WTC11 (cell line): ENCODE results near the gene CHST11. TPM values are rescaled to one million over a fixed set of nuclear protein-coding genes. Genes with fewer than 3 reads are reported as not detected.
"Not testable (repeated sequence)": the region's sequence is repeated elsewhere in the genome, so short reads cannot be mapped to it uniquely, and the experiment has no call there.

ENCODE experiments used
- ATAC-seq: fragments of 200-7000 bp; cut with Tn5 transposase; 2 replicates; pipeline ENCODE4 v1.10.0; 2021; ENCODE audit warnings: mild to moderate bottlenecking, moderate library complexity
- CTCF ChIA-PET: fragments of 300-600 bp; sonication (Branson Sonifier 250); formaldehyde crosslinking; loops from one replicate; lab custom pipeline; 2021; ENCODE audit warnings: antibody characterized with exemption; lab: Charles Lee
- POLR2A ChIA-PET: fragments of 350-600 bp; sonication (Branson Sonifier 250); formaldehyde crosslinking; loops from one replicate; lab custom pipeline; 2021; ENCODE audit warnings: antibody characterized with exemption; lab: Charles Lee
- DNase-seq: peaks from one replicate; pipeline ENCODE4 v3.0.0; 2021; ENCODE audit warnings: low spot score
- H3K27ac Mint-ChIP-seq: 2 replicates; pipeline ENCODE4 v1.8.0; 2021; ENCODE audit warnings: mixed read lengths
- H3K27me3 Mint-ChIP-seq: 2 replicates; pipeline ENCODE4 v1.8.0; 2021; ENCODE audit warnings: low read depth, mild to moderate bottlenecking, moderate library complexity, mixed read lengths
- H3K36me3 Mint-ChIP-seq: 2 replicates; pipeline ENCODE4 v1.8.0; 2021; ENCODE audit warnings: mixed read lengths
- H3K4me1 Mint-ChIP-seq: 2 replicates; pipeline ENCODE4 v1.8.0; 2022; ENCODE audit warnings: mixed read lengths
- H3K4me3 Mint-ChIP-seq: 2 replicates; pipeline ENCODE4 v1.8.0; 2021; ENCODE audit warnings: mild to moderate bottlenecking, moderate library complexity, mixed read lengths
- H3K9me3 Mint-ChIP-seq: 2 replicates; pipeline ENCODE4 v1.8.0; 2021; ENCODE audit warnings: mixed read lengths
- CREB1 ChIP-seq: sonication (generic); formaldehyde crosslinking; IDR thresholded peaks from 2 replicates; pipeline ENCODE4 v1.8.0; 2023; ENCODE audit warnings: mild to moderate bottlenecking, missing genetic modification reagents
- ELF4 ChIP-seq: sonication (generic); formaldehyde crosslinking; IDR thresholded peaks from 2 replicates; pipeline ENCODE4 v1.8.1; 2022; ENCODE audit warnings: low read depth, mild to moderate bottlenecking, moderate library complexity, missing genetic modification reagents
- ETV6 ChIP-seq: sonication (generic); formaldehyde crosslinking; IDR thresholded peaks from 2 replicates; pipeline ENCODE4 v1.8.1; 2022; ENCODE audit warnings: mild to moderate bottlenecking, missing genetic modification reagents
- FOXP1 ChIP-seq: sonication (generic); formaldehyde crosslinking; IDR thresholded peaks from 2 replicates; pipeline ENCODE4 v1.8.0; 2022; ENCODE audit warnings: missing genetic modification reagents, mild to moderate bottlenecking, moderate library complexity, borderline replicate concordance
- JUN ChIP-seq: sonication (generic); formaldehyde crosslinking; IDR thresholded peaks from 2 replicates; pipeline ENCODE4 v1.8.0; 2023; ENCODE audit warnings: mild to moderate bottlenecking, missing genetic modification reagents
- RORB ChIP-seq: fragments of 250-450 bp; sonication (Bioruptor Pico); IDR thresholded peaks from 2 replicates; pipeline ENCODE4 v1.9.0; 2021; ENCODE audit warnings: mild to moderate bottlenecking
- TEAD1 ChIP-seq: sonication (generic); formaldehyde crosslinking; IDR thresholded peaks from 2 replicates; pipeline ENCODE4 v1.8.0; 2022; ENCODE audit warnings: mild to moderate bottlenecking, missing genetic modification reagents
- ZBTB21 ChIP-seq: sonication (generic); formaldehyde crosslinking; IDR thresholded peaks from 2 replicates; pipeline ENCODE4 v1.8.1; 2023; ENCODE audit warnings: mild to moderate bottlenecking, missing genetic modification reagents, borderline replicate concordance
- ZNF317 ChIP-seq: sonication (generic); formaldehyde crosslinking; IDR thresholded peaks from 2 replicates; pipeline ENCODE4 v1.8.1; 2023; ENCODE audit warnings: low read depth, mild to moderate bottlenecking, moderate library complexity, missing genetic modification reagents, borderline replicate concordance
- ZNF423 ChIP-seq: fragments of 250-450 bp; sonication (Bioruptor Pico); IDR thresholded peaks from 2 replicates; pipeline ENCODE4 v2.1.2; 2022; ENCODE audit warnings: mild to moderate bottlenecking, moderate library complexity
- ZNF532 ChIP-seq: fragments of 250-450 bp; sonication (Bioruptor Pico); IDR thresholded peaks from 2 replicates; pipeline ENCODE4 v1.9.0; 2021; ENCODE audit warnings: mild to moderate bottlenecking, borderline replicate concordance
- ZNF671 ChIP-seq: fragments of 250-450 bp; sonication (Bioruptor Pico); IDR thresholded peaks from 2 replicates; pipeline ENCODE4 v1.8.0; 2021; ENCODE audit warnings: mild to moderate bottlenecking
- total RNA-seq: library from RNA; stranded (reverse); gene quantifications from 3 replicates; pipeline ENCODE4 v1.2.3, GENCODE V29; 2021
- TF ChIP-seq, protein P1 (sequence below): sonication (generic); formaldehyde crosslinking; conservative IDR thresholded peaks from 2 replicates; pipeline ENCODE4 v1.8.1; 2023; ENCODE audit warnings: mild to moderate bottlenecking, low read depth, missing genetic modification reagents, moderate library complexity
- TF ChIP-seq, protein P2 (sequence below): sonication (generic); formaldehyde crosslinking; IDR thresholded peaks from 2 replicates; pipeline ENCODE4 v1.8.1; 2022; ENCODE audit warnings: low read depth, mild to moderate bottlenecking, moderate library complexity, missing genetic modification reagents, borderline replicate concordance
- TF ChIP-seq, protein P3 (sequence below): sonication (generic); formaldehyde crosslinking; IDR thresholded peaks from 2 replicates; pipeline ENCODE4 v1.8.1; 2022; ENCODE audit warnings: mild to moderate bottlenecking, moderate library complexity, missing genetic modification reagents

Gene CHST11
- total RNA-seq, 1 experiment from 2014 or later, result 24.2 TPM

DNA sequence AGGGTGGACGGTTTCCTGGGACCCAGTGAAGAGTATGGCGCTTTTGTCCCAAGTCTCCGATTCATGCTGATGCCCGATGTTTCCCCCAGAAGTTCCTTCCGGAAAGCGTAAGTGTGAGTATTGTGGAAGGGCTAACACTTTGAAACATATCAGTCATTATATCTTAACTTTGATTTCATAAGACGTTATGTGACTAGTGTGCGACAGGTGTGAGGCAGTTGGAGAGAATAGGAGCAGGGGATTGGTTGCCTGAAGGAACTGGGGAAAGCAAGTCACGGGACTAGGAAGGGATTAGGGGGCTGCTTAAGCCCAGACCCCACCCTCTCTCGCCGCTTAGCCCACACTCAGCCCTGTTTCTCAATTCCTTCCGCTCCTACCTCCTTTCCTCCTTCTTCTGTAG lies 154.9 kb downstream of the CHST11 start:
- H3K9me3 Mint-ChIP-seq, result peaks cover 5% of the 10 kb centered on the region
- no peaks in the 10 kb centered on the region for H3K27me3 Mint-ChIP-seq
- 0 out of 2 replicates have a peak, but pooled peaks cover 4% of the 10 kb centered on the region for H3K4me1 Mint-ChIP-seq
- H3K36me3 Mint-ChIP-seq, result peaks cover 6% of the 10 kb centered on the region; the same call in 1 of the 2 replicates
- CTCF ChIA-PET, result no interaction called here
- no peak for ATAC-seq
- H3K4me3 Mint-ChIP-seq, result no peak overlapping the region
- no peak for TF ChIP-seq ELF4
- TF ChIP-seq ZNF671 (CRISPR knock-in tag), result no peak
- TF ChIP-seq, protein P1, sequence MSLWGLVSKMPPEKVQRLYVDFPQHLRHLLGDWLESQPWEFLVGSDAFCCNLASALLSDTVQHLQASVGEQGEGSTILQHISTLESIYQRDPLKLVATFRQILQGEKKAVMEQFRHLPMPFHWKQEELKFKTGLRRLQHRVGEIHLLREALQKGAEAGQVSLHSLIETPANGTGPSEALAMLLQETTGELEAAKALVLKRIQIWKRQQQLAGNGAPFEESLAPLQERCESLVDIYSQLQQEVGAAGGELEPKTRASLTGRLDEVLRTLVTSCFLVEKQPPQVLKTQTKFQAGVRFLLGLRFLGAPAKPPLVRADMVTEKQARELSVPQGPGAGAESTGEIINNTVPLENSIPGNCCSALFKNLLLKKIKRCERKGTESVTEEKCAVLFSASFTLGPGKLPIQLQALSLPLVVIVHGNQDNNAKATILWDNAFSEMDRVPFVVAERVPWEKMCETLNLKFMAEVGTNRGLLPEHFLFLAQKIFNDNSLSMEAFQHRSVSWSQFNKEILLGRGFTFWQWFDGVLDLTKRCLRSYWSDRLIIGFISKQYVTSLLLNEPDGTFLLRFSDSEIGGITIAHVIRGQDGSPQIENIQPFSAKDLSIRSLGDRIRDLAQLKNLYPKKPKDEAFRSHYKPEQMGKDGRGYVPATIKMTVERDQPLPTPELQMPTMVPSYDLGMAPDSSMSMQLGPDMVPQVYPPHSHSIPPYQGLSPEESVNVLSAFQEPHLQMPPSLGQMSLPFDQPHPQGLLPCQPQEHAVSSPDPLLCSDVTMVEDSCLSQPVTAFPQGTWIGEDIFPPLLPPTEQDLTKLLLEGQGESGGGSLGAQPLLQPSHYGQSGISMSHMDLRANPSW (CRISPR knock-in tag), result no peak
- TF ChIP-seq ZNF532 (CRISPR knock-in tag), result no peak
- no peak for TF ChIP-seq RORB (CRISPR knock-in tag)
- TF ChIP-seq, protein P2, sequence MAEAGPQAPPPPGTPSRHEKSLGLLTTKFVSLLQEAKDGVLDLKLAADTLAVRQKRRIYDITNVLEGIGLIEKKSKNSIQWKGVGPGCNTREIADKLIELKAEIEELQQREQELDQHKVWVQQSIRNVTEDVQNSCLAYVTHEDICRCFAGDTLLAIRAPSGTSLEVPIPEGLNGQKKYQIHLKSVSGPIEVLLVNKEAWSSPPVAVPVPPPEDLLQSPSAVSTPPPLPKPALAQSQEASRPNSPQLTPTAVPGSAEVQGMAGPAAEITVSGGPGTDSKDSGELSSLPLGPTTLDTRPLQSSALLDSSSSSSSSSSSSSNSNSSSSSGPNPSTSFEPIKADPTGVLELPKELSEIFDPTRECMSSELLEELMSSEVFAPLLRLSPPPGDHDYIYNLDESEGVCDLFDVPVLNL (CRISPR knock-in tag), result no peak
- no peak for TF ChIP-seq ZBTB21 (CRISPR knock-in tag)
- no peak for TF ChIP-seq CREB1
- TF ChIP-seq FOXP1 (CRISPR knock-in tag), result no peak
- TF ChIP-seq ZNF317 (CRISPR knock-in tag), result no peak
- no peak for TF ChIP-seq ETV6
- TF ChIP-seq, protein P3, sequence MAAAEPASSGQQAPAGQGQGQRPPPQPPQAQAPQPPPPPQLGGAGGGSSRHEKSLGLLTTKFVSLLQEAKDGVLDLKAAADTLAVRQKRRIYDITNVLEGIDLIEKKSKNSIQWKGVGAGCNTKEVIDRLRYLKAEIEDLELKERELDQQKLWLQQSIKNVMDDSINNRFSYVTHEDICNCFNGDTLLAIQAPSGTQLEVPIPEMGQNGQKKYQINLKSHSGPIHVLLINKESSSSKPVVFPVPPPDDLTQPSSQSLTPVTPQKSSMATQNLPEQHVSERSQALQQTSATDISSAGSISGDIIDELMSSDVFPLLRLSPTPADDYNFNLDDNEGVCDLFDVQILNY, result no peak
- no peak for TF ChIP-seq ZNF423 (CRISPR knock-in tag)
- no peak for TF ChIP-seq TEAD1 (CRISPR knock-in tag)
- TF ChIP-seq JUN, result no peak
- POLR2A ChIA-PET, result no interaction called here
- DNase-seq, result no peak
- no peak overlapping the region for H3K27ac Mint-ChIP-seq

DNA sequence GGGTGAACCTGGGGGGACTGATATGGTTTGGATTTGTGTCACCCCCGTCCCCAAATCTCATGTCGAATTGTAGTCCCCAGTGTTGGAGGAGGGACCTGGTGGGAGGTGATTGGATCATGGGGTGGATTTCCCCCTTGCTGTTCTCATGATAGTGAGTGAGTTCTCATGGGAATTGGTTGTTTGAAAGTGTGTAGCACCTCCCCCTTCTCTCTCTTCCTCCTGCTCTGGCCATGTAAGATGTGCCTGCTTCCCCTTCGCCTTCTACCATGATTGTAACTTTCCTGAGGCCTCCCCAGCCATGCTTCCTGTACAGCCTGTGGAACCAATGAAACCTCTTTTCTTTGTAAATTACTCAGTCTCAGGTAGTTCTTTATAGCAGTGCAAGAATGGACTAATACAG lies 156.6 kb downstream of the CHST11 start:
- H3K27me3 Mint-ChIP-seq, CTCF ChIA-PET, DNase-seq, ATAC-seq, POLR2A ChIA-PET, H3K27ac Mint-ChIP-seq, H3K4me1 Mint-ChIP-seq, H3K36me3 Mint-ChIP-seq, H3K4me3 Mint-ChIP-seq, H3K9me3 Mint-ChIP-seq: not testable (repeated sequence)
